ENCODE results near the gene LRRC7. TPM values are rescaled to one million over a fixed set of nuclear protein-coding genes. Genes with fewer than 3 reads are reported as not detected.

LRRC7 gene
- total and polyA plus RNA-seq, 2 of the 13 experiments (the other 11 are each of a cell fraction or from before 2014, with no cell fraction given) = not detected

- H3K79me2 ChIP-seq (ENCODE audit: insufficient read depth, low read length) = no peaks in the 10 kb centered on the region
- BruUV-seq (replicated peaks) = no TSS peak
- WGBS (ENCODE audit: low lambda C conversion rate) = 2% methylated on average over 1 of the region's 1 CpG
- no peaks in the 10 kb centered on the region; the same call in 1 of the 2 replicates for H3K9me3 ChIP-seq (ENCODE audit: low read length)
- in situ Hi-C loops (cut with HindIII; ENCODE audit: extremely low pct_ligation_motif_present, low pct_unique_long_range_greater_than_20kb) (no loop called here), intact Hi-C loops (cut with micrococcal nuclease; ENCODE audit: unreplicated experiment) (no loop called here)
- no peak overlapping the region for H3K9ac ChIP-seq (ENCODE audit: insufficient read depth, low read depth, low read length)
- no peaks in the 10 kb centered on the region for H4K20me1 ChIP-seq (ENCODE audit: insufficient read depth, low read length)
- no peak for ATAC-seq
- ChIA-PET CTCF (ENCODE audit: low intra/inter-chr PET ratio, low total read pairs) (no interaction called here), POLR2A (no interaction called here)
- H3K27ac ChIP-seq (ENCODE audit: extremely low read length, insufficient read depth, low read length) = no peak overlapping the region
- H3K4me2 ChIP-seq (ENCODE audit: low read depth, low read length) = no peak overlapping the region
- no peak overlapping the region for H3K4me3 ChIP-seq (replicated peaks in 1 of 3; ENCODE audit: insufficient read depth in 1 of 3, low read depth in 2 of 3, low read length in 3 of 3)
- H3K36me3 ChIP-seq (replicated peaks in 1 of 2; ENCODE audit: control insufficient read depth in 1 of 2, insufficient read depth in 2 of 2, low read length in 2 of 2) = no peaks in the 10 kb centered on the region
- FAIRE-seq = no peak
- no peak overlapping the region for H2AFZ ChIP-seq (ENCODE audit: low read length)
- no peaks in the 10 kb centered on the region for H3K27me3 ChIP-seq (ENCODE audit: control insufficient read depth in 1 of 2, insufficient read depth in 2 of 2, low read length in 2 of 2)
- no peaks in the 10 kb centered on the region for H3K4me1 ChIP-seq (ENCODE audit: insufficient read depth, low read length)
- DNase-seq (ENCODE audit: low spot score) = no peak
- no peak for TF ChIP-seq ZNF792 (CRISPR knock-in tag; IDR thresholded peaks at IDR 0.05)
- no peak for TF ChIP-seq ZNF639 (CRISPR knock-in tag; conservative IDR thresholded peaks at IDR 0.05)
- no peak for TF ChIP-seq FOXK1 (CRISPR knock-in tag; IDR thresholded peaks at IDR 0.05; ENCODE audit: borderline replicate concordance, low read depth)
- TF ChIP-seq, protein P1, sequence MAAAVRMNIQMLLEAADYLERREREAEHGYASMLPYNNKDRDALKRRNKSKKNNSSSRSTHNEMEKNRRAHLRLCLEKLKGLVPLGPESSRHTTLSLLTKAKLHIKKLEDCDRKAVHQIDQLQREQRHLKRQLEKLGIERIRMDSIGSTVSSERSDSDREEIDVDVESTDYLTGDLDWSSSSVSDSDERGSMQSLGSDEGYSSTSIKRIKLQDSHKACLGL (CRISPR knock-in tag; IDR thresholded peaks at IDR 0.05) = no peak
- TF ChIP-seq, protein P2, sequence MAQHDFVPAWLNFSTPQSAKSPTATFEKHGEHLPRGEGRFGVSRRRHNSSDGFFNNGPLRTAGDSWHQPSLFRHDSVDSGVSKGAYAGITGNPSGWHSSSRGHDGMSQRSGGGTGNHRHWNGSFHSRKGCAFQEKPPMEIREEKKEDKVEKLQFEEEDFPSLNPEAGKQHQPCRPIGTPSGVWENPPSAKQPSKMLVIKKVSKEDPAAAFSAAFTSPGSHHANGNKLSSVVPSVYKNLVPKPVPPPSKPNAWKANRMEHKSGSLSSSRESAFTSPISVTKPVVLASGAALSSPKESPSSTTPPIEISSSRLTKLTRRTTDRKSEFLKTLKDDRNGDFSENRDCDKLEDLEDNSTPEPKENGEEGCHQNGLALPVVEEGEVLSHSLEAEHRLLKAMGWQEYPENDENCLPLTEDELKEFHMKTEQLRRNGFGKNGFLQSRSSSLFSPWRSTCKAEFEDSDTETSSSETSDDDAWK (CRISPR knock-in tag; IDR thresholded peaks at IDR 0.05) = no peak
- no peak for TF ChIP-seq MTERF4 (CRISPR knock-in tag; IDR thresholded peaks at IDR 0.05)
- TF ChIP-seq DZIP1 (CRISPR knock-in tag; IDR thresholded peaks at IDR 0.05) = no peak
- no peak for TF ChIP-seq ZNF235 (CRISPR knock-in tag; IDR thresholded peaks at IDR 0.05; ENCODE audit: borderline replicate concordance)
- TF ChIP-seq SNRNP70 (IDR thresholded peaks at IDR 0.05; ENCODE audit: low read depth, low read length) = no peak
- TF ChIP-seq CBX2 (IDR thresholded peaks at IDR 0.05; ENCODE audit: low read depth, low read length) = no peak
- no peak for TF ChIP-seq CBX2 (CRISPR knock-in tag; IDR thresholded peaks at IDR 0.05; ENCODE audit: low read depth)
- TF ChIP-seq NCOA5 (CRISPR knock-in tag; IDR thresholded peaks at IDR 0.05) = no peak
- TF ChIP-seq NR2F6 (IDR thresholded peaks at IDR 0.05) = no peak
- no peak for TF ChIP-seq NR2F6 (CRISPR knock-in tag; IDR thresholded peaks at IDR 0.05)
- TF ChIP-seq, protein P3, sequence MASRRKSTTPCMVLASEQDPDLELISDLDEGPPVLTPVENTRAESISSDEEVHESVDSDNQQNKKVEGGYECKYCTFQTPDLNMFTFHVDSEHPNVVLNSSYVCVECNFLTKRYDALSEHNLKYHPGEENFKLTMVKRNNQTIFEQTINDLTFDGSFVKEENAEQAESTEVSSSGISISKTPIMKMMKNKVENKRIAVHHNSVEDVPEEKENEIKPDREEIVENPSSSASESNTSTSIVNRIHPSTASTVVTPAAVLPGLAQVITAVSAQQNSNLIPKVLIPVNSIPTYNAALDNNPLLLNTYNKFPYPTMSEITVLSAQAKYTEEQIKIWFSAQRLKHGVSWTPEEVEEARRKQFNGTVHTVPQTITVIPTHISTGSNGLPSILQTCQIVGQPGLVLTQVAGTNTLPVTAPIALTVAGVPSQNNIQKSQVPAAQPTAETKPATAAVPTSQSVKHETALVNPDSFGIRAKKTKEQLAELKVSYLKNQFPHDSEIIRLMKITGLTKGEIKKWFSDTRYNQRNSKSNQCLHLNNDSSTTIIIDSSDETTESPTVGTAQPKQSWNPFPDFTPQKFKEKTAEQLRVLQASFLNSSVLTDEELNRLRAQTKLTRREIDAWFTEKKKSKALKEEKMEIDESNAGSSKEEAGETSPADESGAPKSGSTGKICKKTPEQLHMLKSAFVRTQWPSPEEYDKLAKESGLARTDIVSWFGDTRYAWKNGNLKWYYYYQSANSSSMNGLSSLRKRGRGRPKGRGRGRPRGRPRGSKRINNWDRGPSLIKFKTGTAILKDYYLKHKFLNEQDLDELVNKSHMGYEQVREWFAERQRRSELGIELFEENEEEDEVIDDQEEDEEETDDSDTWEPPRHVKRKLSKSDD (CRISPR knock-in tag; IDR thresholded peaks at IDR 0.05; ENCODE audit: low read depth) = no peak
These were observed 32.9 kb upstream of the LRRC7 start for GRCh38 chr1:69534829-69535228.

All from HepG2 (cell line).